Panc1 (cell line): ENCODE data around the gene SEMA3G. TPM values are rescaled to one million over a fixed set of nuclear protein-coding genes. Genes with fewer than 3 reads are reported as not detected.

Experiments
- ATAC-seq: fragments of 200-7000 bp; cut with Tn5 transposase; 2 replicates; pipeline ENCODE4 v1.9.1; 2020; ENCODE audit warnings: mild to moderate bottlenecking, moderate library complexity
- BruUV-seq: library from RNA; stranded (reverse); fragments of 400-500 nt; replicated peaks from 2 replicates; lab custom pipeline; 2021; lab: Mats Ljungman, UMichigan
- CTCF ChIA-PET: fragments of 300-600 bp; sonication (Branson Sonifier 250); formaldehyde crosslinking; loops from one replicate; lab custom pipeline; 2022; ENCODE audit warnings: antibody characterized with exemption; lab: Charles Lee
- POLR2A ChIA-PET: fragments of 300-600 bp; sonication (Branson Sonifier 250); formaldehyde crosslinking; loops from one replicate; lab custom pipeline; 2022; ENCODE audit warnings: antibody characterized with exemption; lab: Charles Lee
- DNase-seq: peaks from one replicate; pipeline ENCODE4 v3.0.0-alpha.2; 2010; ENCODE audit warnings: low read depth, low spot score
- H3K27ac ChIP-seq: 2 replicates; pipeline ENCODE4 v1.5.1; 2011; ENCODE audit warnings: mild to moderate bottlenecking, low read length, inconsistent platforms
- H3K27me3 ChIP-seq: fragments of 200-500 bp; sonication (Bioruptor generic); 2 replicates; pipeline ENCODE4 v1.6.0; 2014; ENCODE audit warnings: low read length, inconsistent platforms; ENCODE audit not compliant: control insufficient read depth, insufficient read depth
- H3K36me3 ChIP-seq: fragments of 200-500 bp; sonication (Bioruptor generic); 2 replicates; pipeline ENCODE4 v1.5.1; 2014; ENCODE audit warnings: inconsistent platforms, mild to moderate bottlenecking, low read length, moderate library complexity; ENCODE audit not compliant: control insufficient read depth, insufficient read depth
- H3K4me1 ChIP-seq: 2 replicates; pipeline ENCODE4 v1.5.1; 2011; ENCODE audit warnings: inconsistent platforms, mild to moderate bottlenecking, low read length, moderate library complexity; ENCODE audit not compliant: control insufficient read depth, insufficient read depth
- H3K4me3 ChIP-seq, 2 experiments: 2 replicates each; pipeline ENCODE4 v1.5.1; 2011 to 2012; ENCODE audit warnings: low read depth in 2 of 2, low read length in 2 of 2, mild to moderate bottlenecking in 2 of 2, inconsistent platforms in 1 of 2, moderate library complexity in 1 of 2
- H3K9me3 ChIP-seq: fragments of 200-500 bp; sonication (Bioruptor generic); 2 replicates; pipeline ENCODE4 v1.5.1; 2014; ENCODE audit warnings: low read depth, mild to moderate bottlenecking, inconsistent platforms, low read length, moderate library complexity; ENCODE audit not compliant: control insufficient read depth, insufficient read depth
- POLR2AphosphoS5 ChIP-seq: IDR thresholded peaks from 2 replicates; pipeline ENCODE4 v1.6.1; 2012; ENCODE audit warnings: mild to moderate bottlenecking, low read depth, low read length, moderate library complexity
- SIN3A ChIP-seq: IDR thresholded peaks from 2 replicates; pipeline ENCODE4 v1.6.1; 2012; ENCODE audit warnings: low read depth, mild to moderate bottlenecking, low read length, moderate library complexity, borderline replicate concordance; ENCODE audit not compliant: insufficient read depth
- TCF7L2 ChIP-seq: IDR thresholded peaks from 2 replicates; pipeline ENCODE4 v1.6.1; 2011; ENCODE audit warnings: mild to moderate bottlenecking, low read depth, low read length, inconsistent platforms
- in situ Hi-C: cut with HindIII; loops from 2 replicates; pipeline ENCODE4 v1.10.0; 2016; ENCODE audit warnings: low sequenced_read_pairs, low pct_unique_long_range_greater_than_20kb
- intact Hi-C: fragments of 100-400 bp; cut with micrococcal nuclease; formaldehyde crosslinking; loops from one replicate; pipeline ENCODE4 v1.10.0; 2022; ENCODE audit not compliant: unreplicated experiment
- total RNA-seq: library from RNA; stranded (reverse); gene quantifications from one replicate; pipeline ENCODE4 v1.2.1, GENCODE V29; 2021; ENCODE audit not compliant: unreplicated experiment
- TF ChIP-seq, protein P1 (sequence below): fragments of 450-650 bp; IDR thresholded peaks from 2 replicates; pipeline ENCODE4 v1.5.1; 2017; ENCODE audit warnings: mild to moderate bottlenecking
- TF ChIP-seq, protein P2 (sequence below), 2 experiments: IDR thresholded peaks; 2 replicates each; pipeline ENCODE4 v1.6.1; 2011 to 2012; ENCODE audit warnings: low read depth in 2 of 2, control low read depth in 1 of 2, low read length in 1 of 2, mild to moderate bottlenecking in 1 of 2, moderate library complexity in 1 of 2; ENCODE audit not compliant: insufficient read depth in 1 of 2

The SEMA3G gene
- total RNA-seq, 1 experiment from 2014 or later, result 1.6 TPM

GRCh38 chr3:52458031-52458760 is 13.3 kb upstream of the SEMA3G start:
- ATAC-seq (no peak), DNase-seq (no peak)
- Histone ChIP-seq H3K27me3 (no peaks in the 10 kb centered on the region), H3K4me1 (peaks cover 21% of the 10 kb centered on the region), H3K27ac (no peak overlapping the region), H3K9me3 (no peaks in the 10 kb centered on the region), H3K36me3 (peaks cover 6% of the 10 kb centered on the region; the same call in 1 of the 2 replicates), H3K4me3 (no peak overlapping the region)
- BruUV-seq, result no TSS peak
- intact Hi-C loops (no loop called here), in situ Hi-C loops (no loop called here)
- CTCF ChIA-PET, result no interaction called here
- TF ChIP-seq, protein P1, sequence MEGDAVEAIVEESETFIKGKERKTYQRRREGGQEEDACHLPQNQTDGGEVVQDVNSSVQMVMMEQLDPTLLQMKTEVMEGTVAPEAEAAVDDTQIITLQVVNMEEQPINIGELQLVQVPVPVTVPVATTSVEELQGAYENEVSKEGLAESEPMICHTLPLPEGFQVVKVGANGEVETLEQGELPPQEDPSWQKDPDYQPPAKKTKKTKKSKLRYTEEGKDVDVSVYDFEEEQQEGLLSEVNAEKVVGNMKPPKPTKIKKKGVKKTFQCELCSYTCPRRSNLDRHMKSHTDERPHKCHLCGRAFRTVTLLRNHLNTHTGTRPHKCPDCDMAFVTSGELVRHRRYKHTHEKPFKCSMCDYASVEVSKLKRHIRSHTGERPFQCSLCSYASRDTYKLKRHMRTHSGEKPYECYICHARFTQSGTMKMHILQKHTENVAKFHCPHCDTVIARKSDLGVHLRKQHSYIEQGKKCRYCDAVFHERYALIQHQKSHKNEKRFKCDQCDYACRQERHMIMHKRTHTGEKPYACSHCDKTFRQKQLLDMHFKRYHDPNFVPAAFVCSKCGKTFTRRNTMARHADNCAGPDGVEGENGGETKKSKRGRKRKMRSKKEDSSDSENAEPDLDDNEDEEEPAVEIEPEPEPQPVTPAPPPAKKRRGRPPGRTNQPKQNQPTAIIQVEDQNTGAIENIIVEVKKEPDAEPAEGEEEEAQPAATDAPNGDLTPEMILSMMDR, result no peak
- TF ChIP-seq SIN3A (no peak), POLR2AphosphoS5 (no peak), TCF7L2 (no peak)
- TF ChIP-seq, protein P2, sequence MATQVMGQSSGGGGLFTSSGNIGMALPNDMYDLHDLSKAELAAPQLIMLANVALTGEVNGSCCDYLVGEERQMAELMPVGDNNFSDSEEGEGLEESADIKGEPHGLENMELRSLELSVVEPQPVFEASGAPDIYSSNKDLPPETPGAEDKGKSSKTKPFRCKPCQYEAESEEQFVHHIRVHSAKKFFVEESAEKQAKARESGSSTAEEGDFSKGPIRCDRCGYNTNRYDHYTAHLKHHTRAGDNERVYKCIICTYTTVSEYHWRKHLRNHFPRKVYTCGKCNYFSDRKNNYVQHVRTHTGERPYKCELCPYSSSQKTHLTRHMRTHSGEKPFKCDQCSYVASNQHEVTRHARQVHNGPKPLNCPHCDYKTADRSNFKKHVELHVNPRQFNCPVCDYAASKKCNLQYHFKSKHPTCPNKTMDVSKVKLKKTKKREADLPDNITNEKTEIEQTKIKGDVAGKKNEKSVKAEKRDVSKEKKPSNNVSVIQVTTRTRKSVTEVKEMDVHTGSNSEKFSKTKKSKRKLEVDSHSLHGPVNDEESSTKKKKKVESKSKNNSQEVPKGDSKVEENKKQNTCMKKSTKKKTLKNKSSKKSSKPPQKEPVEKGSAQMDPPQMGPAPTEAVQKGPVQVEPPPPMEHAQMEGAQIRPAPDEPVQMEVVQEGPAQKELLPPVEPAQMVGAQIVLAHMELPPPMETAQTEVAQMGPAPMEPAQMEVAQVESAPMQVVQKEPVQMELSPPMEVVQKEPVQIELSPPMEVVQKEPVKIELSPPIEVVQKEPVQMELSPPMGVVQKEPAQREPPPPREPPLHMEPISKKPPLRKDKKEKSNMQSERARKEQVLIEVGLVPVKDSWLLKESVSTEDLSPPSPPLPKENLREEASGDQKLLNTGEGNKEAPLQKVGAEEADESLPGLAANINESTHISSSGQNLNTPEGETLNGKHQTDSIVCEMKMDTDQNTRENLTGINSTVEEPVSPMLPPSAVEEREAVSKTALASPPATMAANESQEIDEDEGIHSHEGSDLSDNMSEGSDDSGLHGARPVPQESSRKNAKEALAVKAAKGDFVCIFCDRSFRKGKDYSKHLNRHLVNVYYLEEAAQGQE (IDR thresholded peaks at IDR 0.05; ENCODE audit: insufficient read depth in 1 of 2, low read depth in 2 of 2, low read length in 1 of 2), result no peak
- POLR2A ChIA-PET, result no interaction called here

DNA sequence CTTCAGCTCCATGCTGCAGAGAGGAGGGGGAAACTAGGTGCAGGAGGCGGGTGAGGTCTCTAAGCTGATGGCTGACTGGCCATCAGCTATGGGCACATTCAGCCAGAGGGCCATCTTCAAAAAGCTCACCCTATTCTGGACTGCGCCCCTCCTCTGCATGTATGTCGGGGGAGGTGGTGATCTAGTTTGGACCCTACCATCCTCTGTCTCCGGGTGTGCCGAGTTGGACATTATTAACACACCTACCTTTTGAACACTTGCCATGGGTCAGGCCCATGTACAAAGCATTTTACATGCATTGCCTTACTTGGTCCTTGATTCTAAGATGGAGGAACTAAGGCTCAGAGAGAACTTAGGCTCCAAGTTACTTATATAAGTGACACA is 11.9 kb upstream of the SEMA3G start:
- H3K4me3 ChIP-seq, result peak overlapping the region; percentile 74 to 84
- no peaks in the 10 kb centered on the region for H3K27me3 ChIP-seq
- no peaks in the 10 kb centered on the region for H3K9me3 ChIP-seq
- in situ Hi-C loops, result no loop called here
- H3K27ac ChIP-seq, result peak overlapping the region; percentile 85
- ATAC-seq (no peak), DNase-seq (no peak)
- BruUV-seq, result TSS peak; percentile 65
- peaks cover 25% of the 10 kb centered on the region for H3K4me1 ChIP-seq
- TF ChIP-seq, protein P2 (IDR thresholded peaks at IDR 0.05; ENCODE audit: insufficient read depth in 1 of 2, low read depth in 2 of 2, low read length in 1 of 2), result no peak
- TF ChIP-seq, protein P1, result no peak
- no peak for TF ChIP-seq POLR2AphosphoS5
- TF ChIP-seq SIN3A, result no peak
- no peak for TF ChIP-seq TCF7L2
- intact Hi-C loops, result no loop called here
- H3K36me3 ChIP-seq, result peaks cover 6% of the 10 kb centered on the region; the same call in 1 of the 2 replicates
- CTCF ChIA-PET, result no interaction called here
- POLR2A ChIA-PET, result no interaction called here
